ENCODE results near the gene TCF23.
"Not testable (repeated sequence)": the region's sequence is repeated elsewhere in the genome, so short reads cannot be mapped to it uniquely, and the experiment has no call there.

TCF23 gene

GRCh38 chr2:27191070-27191829, 42.4 kb downstream of the TCF23 start:
- peak; percentile 10 for DNase-seq

DNA sequence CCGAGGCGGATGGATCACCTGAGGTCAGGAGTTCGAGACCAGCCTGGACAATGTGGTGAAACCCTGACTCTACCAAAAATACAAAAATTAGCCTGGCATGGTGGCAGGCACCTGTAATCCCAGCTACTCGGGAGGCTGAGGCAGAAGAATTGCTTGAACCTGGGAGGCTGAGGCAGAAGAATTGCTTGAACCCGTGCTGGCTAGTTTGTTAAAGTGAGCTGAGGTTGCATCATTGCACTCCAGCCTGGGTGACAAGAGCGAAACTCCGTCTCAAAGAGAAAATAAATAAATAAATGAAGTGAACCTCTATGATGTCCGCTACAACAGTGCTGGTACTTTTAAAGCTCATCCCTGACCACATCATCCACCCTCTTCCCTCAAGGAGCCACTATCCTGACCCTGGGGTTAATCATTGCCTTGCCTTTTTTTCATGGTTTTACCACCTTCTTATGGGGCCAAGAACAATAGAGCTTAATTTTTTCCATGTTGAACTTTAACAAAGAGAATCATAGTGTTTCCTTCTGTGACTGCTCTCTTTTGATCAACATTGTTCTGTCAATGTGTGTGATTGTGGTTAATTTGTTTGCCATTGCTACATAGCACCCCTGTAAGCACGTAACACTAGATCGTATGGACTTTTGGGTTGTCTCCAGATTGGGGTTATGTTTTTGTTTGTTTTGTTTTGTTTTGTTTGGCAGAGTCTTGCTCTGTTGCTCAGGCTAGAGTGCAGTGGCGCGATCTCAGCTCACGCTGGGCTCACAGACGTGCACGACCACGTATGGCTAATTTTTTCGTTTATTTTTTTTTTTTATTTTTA, 45.9 kb downstream of the TCF23 start:
- DNase-seq = peak; percentile 12

GRCh38 chr2:27195799-27196198, 47.0 kb downstream of the TCF23 start:
- DNase-seq = not testable (repeated sequence)

- not testable (repeated sequence) for DNase-seq
These were observed 49.3 kb downstream of the TCF23 start for GRCh38 chr2:27198068-27198467.

GRCh38 chr2:27198627-27199026, 49.8 kb downstream of the TCF23 start:
- DNase-seq = no peak

DNA sequence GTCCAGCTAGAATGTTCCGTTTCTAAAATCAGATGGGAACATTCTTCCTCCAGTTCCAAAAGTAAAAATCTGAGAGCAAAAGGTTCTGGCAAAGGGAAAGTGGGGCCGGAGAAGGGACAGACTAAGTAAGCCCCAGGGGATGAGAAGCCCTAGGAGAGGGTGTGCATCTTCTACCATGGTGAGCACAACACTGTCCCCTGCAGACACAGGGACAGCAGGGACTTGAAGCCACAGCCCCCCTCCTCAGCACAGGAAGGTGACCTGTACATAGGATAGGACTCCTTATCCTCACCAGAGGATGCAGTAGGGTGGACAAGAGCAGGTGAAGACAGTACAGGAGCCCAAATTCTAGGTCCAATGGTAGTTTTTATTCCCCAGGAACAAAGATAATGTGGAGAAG, 50.4 kb downstream of the TCF23 start:
- no peak for DNase-seq

GRCh38 chr2:27201675-27202074, 52.9 kb downstream of the TCF23 start:
- no peak for DNase-seq

- no peak for DNase-seq
These were observed 54.0 kb downstream of the TCF23 start for GRCh38 chr2:27202854-27203253.

DNA sequence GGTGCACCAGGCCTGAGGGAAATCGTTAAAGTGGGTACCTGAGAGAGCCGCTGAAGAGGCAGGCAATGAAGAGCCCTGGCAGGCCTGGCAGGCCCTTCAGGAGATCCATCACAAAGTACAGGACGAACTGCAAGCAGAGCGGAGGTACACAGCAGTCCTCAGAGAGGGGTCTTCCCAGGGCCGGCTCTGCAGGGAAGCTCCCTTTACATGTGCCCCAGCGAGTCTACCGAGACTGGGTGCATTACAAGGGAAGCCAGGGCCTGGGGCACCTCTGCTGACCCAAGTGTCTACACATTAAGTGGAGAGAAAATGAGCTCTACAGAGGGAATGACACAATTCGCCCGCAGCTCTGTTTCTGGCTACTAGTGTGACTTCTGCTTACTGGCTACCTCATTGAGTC, 54.9 kb downstream of the TCF23 start:
- DNase-seq = no peak

GRCh38 chr2:27204566-27204965, 55.8 kb downstream of the TCF23 start:
- DNase-seq = no peak

DNA sequence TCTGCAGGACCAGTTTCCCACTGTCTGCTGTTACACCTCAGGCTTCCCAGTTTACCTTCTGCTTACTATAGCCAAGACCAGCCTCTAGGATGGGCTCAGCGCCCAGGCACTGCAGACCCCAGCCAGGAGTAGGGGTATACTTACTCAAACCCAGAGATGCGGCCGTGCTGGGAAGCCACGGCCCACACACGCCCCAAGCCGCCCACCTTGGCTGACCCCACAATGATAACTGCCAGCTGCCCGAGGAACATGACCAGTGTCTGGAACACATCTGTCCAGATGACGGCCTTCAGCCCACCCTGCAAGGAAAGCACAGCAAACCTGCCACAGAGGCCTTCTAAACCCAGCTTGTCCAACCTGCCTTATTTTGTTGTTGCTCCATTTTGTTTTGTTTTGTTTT, 56.4 kb downstream of the TCF23 start:
- no peak for DNase-seq

DNA sequence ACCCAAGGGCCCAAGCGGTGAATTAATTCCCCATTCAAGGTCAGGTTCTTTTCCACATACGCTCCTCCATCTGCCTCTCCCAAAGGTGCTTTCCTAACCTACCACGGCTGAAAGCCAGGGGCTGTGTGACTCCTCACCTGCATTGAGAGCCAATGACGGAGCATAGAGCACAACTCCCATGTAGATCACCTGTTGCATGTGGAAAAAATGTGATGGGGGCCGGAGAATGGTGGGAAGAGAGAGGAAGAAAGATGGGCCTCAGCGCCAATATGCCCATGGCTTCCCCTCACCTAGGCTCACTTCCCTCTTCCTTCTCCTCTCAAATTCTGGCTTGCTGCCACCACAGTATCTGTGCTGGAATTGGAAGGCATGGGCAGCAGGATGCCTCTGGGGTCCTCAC, 57.5 kb downstream of the TCF23 start:
- DNase-seq = no peak
